Osteoblast (primary cell): ENCODE data around the gene EEA1. TPM values are rescaled to one million over a fixed set of nuclear protein-coding genes. Genes with fewer than 3 reads are reported as not detected.

Source experiments
- DNase-seq: peaks from one replicate; pipeline ENCODE4 v3.0.0; 2011; ENCODE audit warnings: low spot score, mixed read lengths; ENCODE audit not compliant: insufficient read length; ENCODE audit errors: missing footprints
- H2AFZ ChIP-seq: 2 replicates; pipeline ENCODE4 v1.6.0; 2011; ENCODE audit warnings: mild to moderate bottlenecking, low read length
- H3K27ac ChIP-seq: 2 replicates; pipeline ENCODE4 v1.5.1; 2011; ENCODE audit warnings: mild to moderate bottlenecking, low read depth, low read length, moderate library complexity
- H3K27me3 ChIP-seq: 2 replicates; pipeline ENCODE4 v1.6.0; 2012; ENCODE audit warnings: mild to moderate bottlenecking, control low read depth, inconsistent platforms, low read length, moderate library complexity; ENCODE audit not compliant: insufficient read depth
- H3K36me3 ChIP-seq: 2 replicates; pipeline ENCODE4 v1.5.1; 2011; ENCODE audit warnings: mild to moderate bottlenecking, low read length, control low read depth, moderate library complexity; ENCODE audit not compliant: insufficient read depth
- H3K4me1 ChIP-seq: 2 replicates; pipeline ENCODE4 v1.5.1; 2011; ENCODE audit warnings: mild to moderate bottlenecking, low read length, control low read depth, moderate library complexity; ENCODE audit not compliant: insufficient read depth
- H3K4me2 ChIP-seq: 2 replicates; pipeline ENCODE4 v1.6.0; 2011; ENCODE audit warnings: mild to moderate bottlenecking, low read length; ENCODE audit not compliant: insufficient read depth
- H3K4me3 ChIP-seq: fragments of 200-600 bp; sonication (generic); 3 replicates; pipeline ENCODE4 v1.5.1; 2012; ENCODE audit warnings: mild to moderate bottlenecking, low read length, inconsistent platforms; ENCODE audit not compliant: insufficient read depth
- H3K79me2 ChIP-seq: 2 replicates; pipeline ENCODE4 v1.6.0; 2012; ENCODE audit warnings: mild to moderate bottlenecking, low read length, control low read depth, inconsistent platforms; ENCODE audit not compliant: insufficient read depth
- H3K9me3 ChIP-seq: 2 replicates; pipeline ENCODE4 v1.5.1; 2011; ENCODE audit warnings: low read depth, low read length, control low read depth
- H4K20me1 ChIP-seq: 2 replicates; pipeline ENCODE4 v1.6.0; 2012; ENCODE audit warnings: mild to moderate bottlenecking, low read length, control low read depth; ENCODE audit not compliant: insufficient read depth
- CTCF ChIP-seq: IDR thresholded peaks from 2 replicates; pipeline ENCODE4 v1.5.1; 2011; ENCODE audit warnings: mild to moderate bottlenecking, low read depth, low read length, moderate library complexity; ENCODE audit errors: extremely low read depth
- total RNA-seq: library from RNA; depleted of rRNA; stranded (reverse); fragments of >200 nt; gene quantifications from 2 replicates; pipeline ENCODE4 v1.2.3, GENCODE V29; 2012

Gene EEA1
- total RNA-seq, 1 donor = 32.9 TPM

GRCh38 chr12:92859650-92860386 is 69.3 kb downstream of the EEA1 start:
- H3K4me3 ChIP-seq = no peak overlapping the region
- no peaks in the 10 kb centered on the region for H4K20me1 ChIP-seq
- no peaks in the 10 kb centered on the region for H3K9me3 ChIP-seq
- no peak overlapping the region for H3K4me2 ChIP-seq
- no peaks in the 10 kb centered on the region for H3K4me1 ChIP-seq
- peaks cover 18% of the 10 kb centered on the region for H3K79me2 ChIP-seq
- no peak for TF ChIP-seq CTCF
- H3K27ac ChIP-seq = no peak overlapping the region
- peaks cover 29% of the 10 kb centered on the region for H3K36me3 ChIP-seq
- H2AFZ ChIP-seq = no peak overlapping the region
- no peaks in the 10 kb centered on the region for H3K27me3 ChIP-seq
- DNase-seq = no peak

- Histone ChIP-seq H3K4me1 (no peaks in the 10 kb centered on the region), H3K27ac (no peak overlapping the region), H4K20me1 (no peaks in the 10 kb centered on the region), H3K4me2 (no peak overlapping the region), H3K36me3 (peaks cover 27% of the 10 kb centered on the region), H2AFZ (no peak overlapping the region), H3K4me3 (no peak overlapping the region), H3K79me2 (peaks cover 18% of the 10 kb centered on the region), H3K9me3 (no peaks in the 10 kb centered on the region), H3K27me3 (no peaks in the 10 kb centered on the region)
- no peak for TF ChIP-seq CTCF
- DNase-seq = no peak
These were observed 71.3 kb downstream of the EEA1 start for GRCh38 chr12:92857818-92858217.

GRCh38 chr12:92854344-92854743 is 74.8 kb downstream of the EEA1 start:
- no peak for DNase-seq
- no peak overlapping the region for H3K4me3 ChIP-seq
- no peak overlapping the region for H3K4me2 ChIP-seq
- TF ChIP-seq CTCF = no peak
- no peaks in the 10 kb centered on the region for H3K4me1 ChIP-seq
- H3K9me3 ChIP-seq = no peaks in the 10 kb centered on the region
- H3K27me3 ChIP-seq = no peaks in the 10 kb centered on the region
- no peak overlapping the region for H2AFZ ChIP-seq
- no peak overlapping the region for H3K27ac ChIP-seq
- H3K36me3 ChIP-seq = peaks cover 45% of the 10 kb centered on the region
- peaks cover 13% of the 10 kb centered on the region for H3K79me2 ChIP-seq
- H4K20me1 ChIP-seq = no peaks in the 10 kb centered on the region

GRCh38 chr12:92848740-92849139 is 80.4 kb downstream of the EEA1 start:
- no peak for TF ChIP-seq CTCF
- H3K36me3 ChIP-seq = peaks cover 28% of the 10 kb centered on the region

More at GRCh38 chr12:92848740-92849139, 80.4 kb downstream of the EEA1 start:
- Histone ChIP-seq H4K20me1 (no peaks in the 10 kb centered on the region), H3K4me3 (no peak overlapping the region), H3K27me3 (no peaks in the 10 kb centered on the region), H3K9me3 (no peaks in the 10 kb centered on the region), H3K79me2 (no peaks in the 10 kb centered on the region), H3K4me2 (no peak overlapping the region), H3K27ac (no peak overlapping the region), H2AFZ (no peak overlapping the region), H3K4me1 (no peaks in the 10 kb centered on the region)
- DNase-seq = no peak
